Lower leg skin (tissue), 4 donors: ENCODE measurements around the gene VPS50. TPM values are rescaled to one million over a fixed set of nuclear protein-coding genes. Genes with fewer than 3 reads are reported as not detected.

Source experiments
- DNase-seq, 2 donors: peaks; one replicate each; pipeline ENCODE4 v3.0.0-alpha.2; 2019; ENCODE audit warnings: low spot score in 2 of 2
- H3K4me3 ChIP-seq: fragments of 200-600 bp; sonication (generic); 2 replicates; pipeline ENCODE4 v1.5.1; 2017; ENCODE audit warnings: mild to moderate bottlenecking, low read depth; ENCODE audit not compliant: poor library complexity, severe bottlenecking
- POLR2A ChIP-seq, 2 donors: fragments of 450-650 bp; IDR thresholded peaks; one replicate each; pipeline ENCODE4 v1.6.1; 2016 to 2017; ENCODE audit warnings: antibody characterized with exemption in 2 of 2, mild to moderate bottlenecking in 1 of 2, moderate library complexity in 1 of 2
- WGBS, 2 donors: methylation state at CpG; one replicate each; pipeline ENCODE4 v1.1.5; 2018; 5-methylcytosine and 5-hydroxymethylcytosine counted together
- intact Hi-C: fragments of 100-400 bp; cut with DNase I; formaldehyde crosslinking; loops from one replicate; pipeline ENCODE4 v1.15.0; 2023; ENCODE audit warnings: low total_unique reads
- total RNA-seq, 4 donors: library from RNA; depleted of rRNA; stranded (reverse); fragments of >200 nt; gene quantifications; one replicate each; pipeline ENCODE4 v1.1.0, GENCODE V29; 2016
- TF ChIP-seq, protein P1 (sequence below), 3 donors: fragments of 450-650 bp; IDR thresholded peaks; one replicate each; pipeline ENCODE4 v1.5.1; 2016; ENCODE audit warnings: antibody characterized with exemption in 3 of 3, mild to moderate bottlenecking in 3 of 3, moderate library complexity in 2 of 3

The VPS50 gene
- total RNA-seq, 4 donors from 2014 or later, result 17.6 to 34.5 (median 24.6) TPM

DNA sequence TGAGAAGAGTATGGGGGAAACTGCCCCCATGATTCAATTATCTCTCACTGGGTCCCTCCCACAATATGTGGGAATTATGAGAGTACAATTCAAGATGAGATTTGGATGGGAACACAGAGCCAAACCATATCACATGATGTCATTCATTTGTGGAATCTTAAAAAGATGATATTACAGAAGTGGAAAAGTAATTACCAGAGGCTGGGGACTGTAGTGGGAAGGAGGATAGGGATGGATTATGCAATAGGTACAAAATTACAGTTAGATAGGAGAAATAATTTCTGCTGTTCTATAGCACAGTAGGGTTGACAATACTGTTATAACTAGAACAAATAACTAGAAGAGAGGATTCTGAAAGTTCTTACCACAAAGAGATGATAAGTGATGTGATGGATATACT, 141.4 kb downstream of the VPS50 start:
- TF ChIP-seq POLR2A (IDR thresholded peaks at IDR 0.05), result no peak
- TF ChIP-seq, protein P1, sequence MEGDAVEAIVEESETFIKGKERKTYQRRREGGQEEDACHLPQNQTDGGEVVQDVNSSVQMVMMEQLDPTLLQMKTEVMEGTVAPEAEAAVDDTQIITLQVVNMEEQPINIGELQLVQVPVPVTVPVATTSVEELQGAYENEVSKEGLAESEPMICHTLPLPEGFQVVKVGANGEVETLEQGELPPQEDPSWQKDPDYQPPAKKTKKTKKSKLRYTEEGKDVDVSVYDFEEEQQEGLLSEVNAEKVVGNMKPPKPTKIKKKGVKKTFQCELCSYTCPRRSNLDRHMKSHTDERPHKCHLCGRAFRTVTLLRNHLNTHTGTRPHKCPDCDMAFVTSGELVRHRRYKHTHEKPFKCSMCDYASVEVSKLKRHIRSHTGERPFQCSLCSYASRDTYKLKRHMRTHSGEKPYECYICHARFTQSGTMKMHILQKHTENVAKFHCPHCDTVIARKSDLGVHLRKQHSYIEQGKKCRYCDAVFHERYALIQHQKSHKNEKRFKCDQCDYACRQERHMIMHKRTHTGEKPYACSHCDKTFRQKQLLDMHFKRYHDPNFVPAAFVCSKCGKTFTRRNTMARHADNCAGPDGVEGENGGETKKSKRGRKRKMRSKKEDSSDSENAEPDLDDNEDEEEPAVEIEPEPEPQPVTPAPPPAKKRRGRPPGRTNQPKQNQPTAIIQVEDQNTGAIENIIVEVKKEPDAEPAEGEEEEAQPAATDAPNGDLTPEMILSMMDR (IDR thresholded peaks at IDR 0.05), result no peak
- intact Hi-C loops, result no loop called here
- no peak overlapping the region for H3K4me3 ChIP-seq
- DNase-seq, result no peak

- no peak overlapping the region for H3K4me3 ChIP-seq
- WGBS, 2 donors, result 36 to 50% methylated on average over 5 of the region's 5 CpGs
- intact Hi-C loops, result no loop called here
- DNase-seq, result no peak
- no peak for TF ChIP-seq POLR2A (IDR thresholded peaks at IDR 0.05)
- TF ChIP-seq, protein P1 (IDR thresholded peaks at IDR 0.05), result no peak
These were observed 142.3 kb downstream of the VPS50 start for GRCh38 chr7:93374345-93374940.

- TF ChIP-seq, protein P1 (IDR thresholded peaks at IDR 0.05), result no peak
- TF ChIP-seq POLR2A (IDR thresholded peaks at IDR 0.05), result no peak
- intact Hi-C loops, result no loop called here
- no peak overlapping the region for H3K4me3 ChIP-seq
- no peak for DNase-seq
These were observed 143.4 kb downstream of the VPS50 start for GRCh38 chr7:93375603-93376002.

DNA sequence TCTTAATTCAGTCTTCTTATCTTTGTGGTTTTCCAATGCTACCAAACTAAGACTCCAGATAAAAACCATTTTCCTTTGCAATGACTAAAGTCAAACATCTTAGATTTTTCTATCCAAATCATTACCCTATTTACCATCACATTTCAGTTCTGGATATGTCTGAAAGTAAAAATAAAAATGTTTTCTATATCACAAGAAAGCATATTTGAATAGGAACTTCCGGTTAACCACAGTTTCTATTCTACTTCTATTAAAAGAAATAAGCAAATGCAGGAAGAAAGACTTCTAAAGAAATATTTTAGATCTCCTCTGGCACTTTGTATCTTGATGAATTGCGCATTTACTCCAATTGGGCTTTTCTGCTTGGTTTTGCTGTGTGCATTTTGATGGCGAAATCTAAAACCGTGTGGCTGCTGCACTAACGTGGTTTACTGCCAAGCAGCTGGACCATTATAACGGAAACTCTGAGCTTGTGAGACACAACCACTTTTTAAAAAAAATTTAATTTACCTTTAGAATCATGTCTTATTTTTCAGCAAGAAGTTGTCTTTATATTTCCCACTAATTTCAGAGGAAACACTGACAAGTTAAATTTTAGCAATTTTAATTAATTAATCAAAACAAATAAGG, 146.1 kb downstream of the VPS50 start:
- no peak for TF ChIP-seq POLR2A (IDR thresholded peaks at IDR 0.05)
- TF ChIP-seq, protein P1 (IDR thresholded peaks at IDR 0.05), result no peak
- H3K4me3 ChIP-seq, result no peak overlapping the region
- 73% methylated on average over 6 of the region's 6 CpGs for whole genome bisulfite sequencing, 2 donors
- intact Hi-C loops, result no loop called here
- no peak for DNase-seq

DNA sequence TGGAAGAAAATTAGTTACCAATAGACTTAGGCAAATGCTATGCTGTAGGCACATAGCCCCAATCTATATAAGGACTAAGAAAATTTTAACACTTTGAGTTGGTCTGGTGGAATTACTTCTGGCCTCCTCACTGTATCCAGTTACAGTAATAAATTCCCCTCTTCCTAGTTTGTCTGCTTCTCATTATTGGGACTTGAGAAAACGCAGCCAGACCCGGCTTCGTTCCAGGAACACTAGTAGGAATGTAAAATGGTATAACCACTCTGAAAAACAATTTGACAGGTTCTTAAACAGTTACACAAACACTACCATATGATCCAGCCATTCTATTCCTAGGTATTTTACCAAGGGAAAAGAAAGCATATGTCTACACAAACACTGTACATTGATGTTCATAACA, 150.2 kb downstream of the VPS50 start:
- DNase-seq, result no peak
- intact Hi-C loops, result no loop called here
- WGBS, 2 donors, result 63 to 66% methylated on average over 3 of the region's 3 CpGs
- TF ChIP-seq POLR2A (IDR thresholded peaks at IDR 0.05), result no peak
- TF ChIP-seq, protein P1 (IDR thresholded peaks at IDR 0.05), result no peak
- H3K4me3 ChIP-seq, result no peak overlapping the region

- DNase-seq, result no peak
- intact Hi-C loops, result no loop called here
- no peak for TF ChIP-seq POLR2A (IDR thresholded peaks at IDR 0.05)
- TF ChIP-seq, protein P1 (IDR thresholded peaks at IDR 0.05), result no peak
- no peak overlapping the region for H3K4me3 ChIP-seq
- WGBS, 2 donors, result 90 to 97% methylated on average over 3 of the region's 3 CpGs
These were observed 158.5 kb downstream of the VPS50 start for GRCh38 chr7:93390660-93391059.
